ENCODE data around the gene FGD6. TPM values are rescaled to one million over a fixed set of nuclear protein-coding genes. Genes with fewer than 3 reads are reported as not detected.

FGD6 gene
- total and polyA plus RNA-seq, 2 experiments from 2014 or later, result 12.9 to 32.4 TPM

DNA sequence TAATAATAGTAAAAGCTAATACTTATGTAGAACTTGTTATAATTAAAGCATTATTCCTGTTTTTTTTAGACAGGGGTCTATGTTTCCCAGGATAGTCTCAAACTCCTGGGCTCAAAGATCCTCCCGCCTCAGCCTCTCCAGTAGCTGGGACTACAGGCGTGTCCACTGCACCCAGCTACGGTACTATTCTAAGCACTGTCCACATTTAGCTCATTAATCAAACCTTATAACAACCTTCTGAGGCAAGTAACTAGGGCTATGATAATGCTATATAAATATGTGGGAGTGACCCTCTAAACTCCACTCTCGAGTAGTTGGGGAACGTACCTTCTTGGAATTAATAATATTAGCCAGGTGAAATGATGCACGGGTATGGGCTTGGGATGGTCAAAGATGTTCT is 83.2 kb downstream of the FGD6 start:
- H3K79me2 ChIP-seq (replicated peaks; ENCODE audit: insufficient read depth), result no peaks in the 10 kb centered on the region
- H3K9me3 Mint-ChIP-seq, result no peaks in the 10 kb centered on the region
- H3K27me3 Mint-ChIP-seq (ENCODE audit: insufficient read depth, low read depth, poor library complexity), result no peaks in the 10 kb centered on the region
- H3K27ac Mint-ChIP-seq, result no peak overlapping the region
- H3K36me3 ChIP-seq (ENCODE audit: insufficient read depth), result peaks cover 27% of the 10 kb centered on the region
- H3K4me3 ChIP-seq, result no peak overlapping the region
- TF ChIP-seq EZH2 (IDR thresholded peaks at IDR 0.05; ENCODE audit: low read depth, unreplicated experiment) (no peak), ZNF331 (CRISPR knock-in tag; IDR thresholded peaks at IDR 0.05; ENCODE audit: low read depth) (no peak), POLR2AphosphoS5 (IDR thresholded peaks at IDR 0.05; ENCODE audit: low read depth) (no peak), STAT1 (IDR thresholded peaks at IDR 0.05; ENCODE audit: unreplicated experiment) (no peak), CREB1 (CRISPR knock-in tag; IDR thresholded peaks at IDR 0.05; ENCODE audit: low read depth) (no peak), EZH2phosphoT487 (IDR thresholded peaks at IDR 0.05; ENCODE audit: unreplicated experiment) (no peak), NANOG (IDR thresholded peaks at IDR 0.05; ENCODE audit: borderline replicate concordance) (no peak), JUNB (IDR thresholded peaks at IDR 0.05; ENCODE audit: unreplicated experiment) (no peak), ZNF114 (CRISPR knock-in tag; IDR thresholded peaks at IDR 0.05) (no peak)
- TF ChIP-seq, protein P1, sequence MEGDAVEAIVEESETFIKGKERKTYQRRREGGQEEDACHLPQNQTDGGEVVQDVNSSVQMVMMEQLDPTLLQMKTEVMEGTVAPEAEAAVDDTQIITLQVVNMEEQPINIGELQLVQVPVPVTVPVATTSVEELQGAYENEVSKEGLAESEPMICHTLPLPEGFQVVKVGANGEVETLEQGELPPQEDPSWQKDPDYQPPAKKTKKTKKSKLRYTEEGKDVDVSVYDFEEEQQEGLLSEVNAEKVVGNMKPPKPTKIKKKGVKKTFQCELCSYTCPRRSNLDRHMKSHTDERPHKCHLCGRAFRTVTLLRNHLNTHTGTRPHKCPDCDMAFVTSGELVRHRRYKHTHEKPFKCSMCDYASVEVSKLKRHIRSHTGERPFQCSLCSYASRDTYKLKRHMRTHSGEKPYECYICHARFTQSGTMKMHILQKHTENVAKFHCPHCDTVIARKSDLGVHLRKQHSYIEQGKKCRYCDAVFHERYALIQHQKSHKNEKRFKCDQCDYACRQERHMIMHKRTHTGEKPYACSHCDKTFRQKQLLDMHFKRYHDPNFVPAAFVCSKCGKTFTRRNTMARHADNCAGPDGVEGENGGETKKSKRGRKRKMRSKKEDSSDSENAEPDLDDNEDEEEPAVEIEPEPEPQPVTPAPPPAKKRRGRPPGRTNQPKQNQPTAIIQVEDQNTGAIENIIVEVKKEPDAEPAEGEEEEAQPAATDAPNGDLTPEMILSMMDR (conservative IDR thresholded peaks at IDR 0.05; ENCODE audit: low read depth in 2 of 2), result no peak
- TF ChIP-seq, protein P2, sequence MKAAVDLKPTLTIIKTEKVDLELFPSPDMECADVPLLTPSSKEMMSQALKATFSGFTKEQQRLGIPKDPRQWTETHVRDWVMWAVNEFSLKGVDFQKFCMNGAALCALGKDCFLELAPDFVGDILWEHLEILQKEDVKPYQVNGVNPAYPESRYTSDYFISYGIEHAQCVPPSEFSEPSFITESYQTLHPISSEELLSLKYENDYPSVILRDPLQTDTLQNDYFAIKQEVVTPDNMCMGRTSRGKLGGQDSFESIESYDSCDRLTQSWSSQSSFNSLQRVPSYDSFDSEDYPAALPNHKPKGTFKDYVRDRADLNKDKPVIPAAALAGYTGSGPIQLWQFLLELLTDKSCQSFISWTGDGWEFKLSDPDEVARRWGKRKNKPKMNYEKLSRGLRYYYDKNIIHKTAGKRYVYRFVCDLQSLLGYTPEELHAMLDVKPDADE (IDR thresholded peaks at IDR 0.05), result no peak
- TF ChIP-seq, protein P3, sequence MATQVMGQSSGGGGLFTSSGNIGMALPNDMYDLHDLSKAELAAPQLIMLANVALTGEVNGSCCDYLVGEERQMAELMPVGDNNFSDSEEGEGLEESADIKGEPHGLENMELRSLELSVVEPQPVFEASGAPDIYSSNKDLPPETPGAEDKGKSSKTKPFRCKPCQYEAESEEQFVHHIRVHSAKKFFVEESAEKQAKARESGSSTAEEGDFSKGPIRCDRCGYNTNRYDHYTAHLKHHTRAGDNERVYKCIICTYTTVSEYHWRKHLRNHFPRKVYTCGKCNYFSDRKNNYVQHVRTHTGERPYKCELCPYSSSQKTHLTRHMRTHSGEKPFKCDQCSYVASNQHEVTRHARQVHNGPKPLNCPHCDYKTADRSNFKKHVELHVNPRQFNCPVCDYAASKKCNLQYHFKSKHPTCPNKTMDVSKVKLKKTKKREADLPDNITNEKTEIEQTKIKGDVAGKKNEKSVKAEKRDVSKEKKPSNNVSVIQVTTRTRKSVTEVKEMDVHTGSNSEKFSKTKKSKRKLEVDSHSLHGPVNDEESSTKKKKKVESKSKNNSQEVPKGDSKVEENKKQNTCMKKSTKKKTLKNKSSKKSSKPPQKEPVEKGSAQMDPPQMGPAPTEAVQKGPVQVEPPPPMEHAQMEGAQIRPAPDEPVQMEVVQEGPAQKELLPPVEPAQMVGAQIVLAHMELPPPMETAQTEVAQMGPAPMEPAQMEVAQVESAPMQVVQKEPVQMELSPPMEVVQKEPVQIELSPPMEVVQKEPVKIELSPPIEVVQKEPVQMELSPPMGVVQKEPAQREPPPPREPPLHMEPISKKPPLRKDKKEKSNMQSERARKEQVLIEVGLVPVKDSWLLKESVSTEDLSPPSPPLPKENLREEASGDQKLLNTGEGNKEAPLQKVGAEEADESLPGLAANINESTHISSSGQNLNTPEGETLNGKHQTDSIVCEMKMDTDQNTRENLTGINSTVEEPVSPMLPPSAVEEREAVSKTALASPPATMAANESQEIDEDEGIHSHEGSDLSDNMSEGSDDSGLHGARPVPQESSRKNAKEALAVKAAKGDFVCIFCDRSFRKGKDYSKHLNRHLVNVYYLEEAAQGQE (IDR thresholded peaks at IDR 0.05; ENCODE audit: unreplicated experiment), result no peak
- TF ChIP-seq, protein P4, sequence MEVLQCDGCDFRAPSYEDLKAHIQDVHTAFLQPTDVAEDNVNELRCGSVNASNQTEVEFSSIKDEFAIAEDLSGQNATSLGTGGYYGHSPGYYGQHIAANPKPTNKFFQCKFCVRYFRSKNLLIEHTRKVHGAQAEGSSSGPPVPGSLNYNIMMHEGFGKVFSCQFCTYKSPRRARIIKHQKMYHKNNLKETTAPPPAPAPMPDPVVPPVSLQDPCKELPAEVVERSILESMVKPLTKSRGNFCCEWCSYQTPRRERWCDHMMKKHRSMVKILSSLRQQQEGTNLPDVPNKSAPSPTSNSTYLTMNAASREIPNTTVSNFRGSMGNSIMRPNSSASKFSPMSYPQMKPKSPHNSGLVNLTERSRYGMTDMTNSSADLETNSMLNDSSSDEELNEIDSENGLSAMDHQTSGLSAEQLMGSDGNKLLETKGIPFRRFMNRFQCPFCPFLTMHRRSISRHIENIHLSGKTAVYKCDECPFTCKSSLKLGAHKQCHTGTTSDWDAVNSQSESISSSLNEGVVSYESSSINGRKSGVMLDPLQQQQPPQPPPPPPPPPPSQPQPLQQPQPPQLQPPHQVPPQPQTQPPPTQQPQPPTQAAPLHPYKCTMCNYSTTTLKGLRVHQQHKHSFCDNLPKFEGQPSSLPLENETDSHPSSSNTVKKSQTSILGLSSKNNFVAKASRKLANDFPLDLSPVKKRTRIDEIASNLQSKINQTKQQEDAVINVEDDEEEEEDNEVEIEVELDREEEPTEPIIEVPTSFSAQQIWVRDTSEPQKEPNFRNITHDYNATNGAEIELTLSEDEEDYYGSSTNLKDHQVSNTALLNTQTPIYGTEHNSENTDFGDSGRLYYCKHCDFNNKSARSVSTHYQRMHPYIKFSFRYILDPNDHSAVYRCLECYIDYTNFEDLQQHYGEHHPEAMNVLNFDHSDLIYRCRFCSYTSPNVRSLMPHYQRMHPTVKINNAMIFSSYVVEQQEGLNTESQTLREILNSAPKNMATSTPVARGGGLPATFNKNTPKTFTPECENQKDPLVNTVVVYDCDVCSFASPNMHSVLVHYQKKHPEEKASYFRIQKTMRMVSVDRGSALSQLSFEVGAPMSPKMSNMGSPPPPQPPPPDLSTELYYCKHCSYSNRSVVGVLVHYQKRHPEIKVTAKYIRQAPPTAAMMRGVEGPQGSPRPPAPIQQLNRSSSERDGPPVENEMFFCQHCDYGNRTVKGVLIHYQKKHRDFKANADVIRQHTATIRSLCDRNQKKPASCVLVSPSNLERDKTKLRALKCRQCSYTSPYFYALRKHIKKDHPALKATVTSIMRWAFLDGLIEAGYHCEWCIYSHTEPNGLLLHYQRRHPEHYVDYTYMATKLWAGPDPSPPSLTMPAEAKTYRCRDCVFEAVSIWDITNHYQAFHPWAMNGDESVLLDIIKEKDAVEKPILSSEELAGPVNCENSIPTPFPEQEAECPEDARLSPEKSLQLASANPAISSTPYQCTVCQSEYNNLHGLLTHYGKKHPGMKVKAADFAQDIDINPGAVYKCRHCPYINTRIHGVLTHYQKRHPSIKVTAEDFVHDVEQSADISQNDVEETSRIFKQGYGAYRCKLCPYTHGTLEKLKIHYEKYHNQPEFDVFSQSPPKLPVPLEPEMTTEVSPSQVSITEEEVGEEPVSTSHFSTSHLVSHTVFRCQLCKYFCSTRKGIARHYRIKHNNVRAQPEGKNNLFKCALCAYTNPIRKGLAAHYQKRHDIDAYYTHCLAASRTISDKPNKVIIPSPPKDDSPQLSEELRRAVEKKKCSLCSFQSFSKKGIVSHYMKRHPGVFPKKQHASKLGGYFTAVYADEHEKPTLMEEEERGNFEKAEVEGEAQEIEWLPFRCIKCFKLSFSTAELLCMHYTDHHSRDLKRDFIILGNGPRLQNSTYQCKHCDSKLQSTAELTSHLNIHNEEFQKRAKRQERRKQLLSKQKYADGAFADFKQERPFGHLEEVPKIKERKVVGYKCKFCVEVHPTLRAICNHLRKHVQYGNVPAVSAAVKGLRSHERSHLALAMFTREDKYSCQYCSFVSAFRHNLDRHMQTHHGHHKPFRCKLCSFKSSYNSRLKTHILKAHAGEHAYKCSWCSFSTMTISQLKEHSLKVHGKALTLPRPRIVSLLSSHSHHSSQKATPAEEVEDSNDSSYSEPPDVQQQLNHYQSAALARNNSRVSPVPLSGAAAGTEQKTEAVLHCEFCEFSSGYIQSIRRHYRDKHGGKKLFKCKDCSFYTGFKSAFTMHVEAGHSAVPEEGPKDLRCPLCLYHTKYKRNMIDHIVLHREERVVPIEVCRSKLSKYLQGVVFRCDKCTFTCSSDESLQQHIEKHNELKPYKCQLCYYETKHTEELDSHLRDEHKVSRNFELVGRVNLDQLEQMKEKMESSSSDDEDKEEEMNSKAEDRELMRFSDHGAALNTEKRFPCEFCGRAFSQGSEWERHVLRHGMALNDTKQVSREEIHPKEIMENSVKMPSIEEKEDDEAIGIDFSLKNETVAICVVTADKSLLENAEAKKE (CRISPR knock-in tag; IDR thresholded peaks at IDR 0.05), result no peak
- H3K27me3 ChIP-seq (ENCODE audit: insufficient read depth), result no peaks in the 10 kb centered on the region
- H3K36me3 Mint-ChIP-seq (ENCODE audit: low read depth), result peaks cover 55% of the 10 kb centered on the region
- H3K27ac ChIP-seq (ENCODE audit: low read depth), result no peak overlapping the region
- no peak overlapping the region for H2AFZ ChIP-seq
- no peaks in the 10 kb centered on the region for H3F3A ChIP-seq (replicated peaks; ENCODE audit: low read depth)
- no peaks in the 10 kb centered on the region for H3K4me1 ChIP-seq (ENCODE audit: insufficient read depth)
- H3K4me3 Mint-ChIP-seq, result no peak overlapping the region
- 0 out of 2 replicates have a peak, but pooled peaks cover 5% of the 10 kb centered on the region for H3K9me2 ChIP-seq (ENCODE audit: insufficient read depth)
- no peaks in the 10 kb centered on the region; the same call in 1 of the 2 replicates for H4K20me1 ChIP-seq (replicated peaks; ENCODE audit: insufficient read depth)
- ATAC-seq, result no peak
- no peak overlapping the region for H3K4me2 ChIP-seq
- H3K4me1 Mint-ChIP-seq, result no peaks in the 10 kb centered on the region; the same call in 2 of the 3 replicates
- DNase-seq (ENCODE audit: low spot score), result no peak
